Suprapubic skin (tissue), 4 donors: ENCODE measurements around the gene CYP26B1. TPM values are rescaled to one million over a fixed set of nuclear protein-coding genes. Genes with fewer than 3 reads are reported as not detected.

Experiments used
- DNase-seq, 2 donors: peaks; one replicate each; pipeline ENCODE4 v3.0.0-alpha.2; 2019; ENCODE audit warnings: low spot score in 2 of 2
- H3K27ac ChIP-seq: fragments of 200-600 bp; sonication (generic); one replicate; pipeline ENCODE4 v1.5.1; 2019
- H3K27me3 ChIP-seq: fragments of 200-600 bp; sonication (generic); one replicate; pipeline ENCODE4 v1.5.1; 2019
- H3K36me3 ChIP-seq: fragments of 200-600 bp; sonication (generic); one replicate; pipeline ENCODE4 v1.5.1; 2019
- H3K4me1 ChIP-seq: fragments of 200-600 bp; sonication (generic); one replicate; pipeline ENCODE4 v1.5.1; 2019
- H3K4me3 ChIP-seq: fragments of 200-600 bp; sonication (generic); one replicate; pipeline ENCODE4 v1.5.1; 2019; ENCODE audit warnings: mild to moderate bottlenecking
- H3K9me3 ChIP-seq: fragments of 200-600 bp; sonication (generic); one replicate; pipeline ENCODE4 v1.5.1; 2019
- EP300 ChIP-seq: sonication (generic); formaldehyde crosslinking; IDR thresholded peaks from one replicate; pipeline ENCODE4 v1.6.1; 2017; ENCODE audit warnings: antibody characterized with exemption
- POLR2A ChIP-seq, 2 donors: fragments of 450-650 bp; IDR thresholded peaks; one replicate each; pipeline ENCODE4 v1.6.1; 2017; ENCODE audit warnings: antibody characterized with exemption in 2 of 2, mild to moderate bottlenecking in 2 of 2, moderate library complexity in 2 of 2
- POLR2AphosphoS5 ChIP-seq, 3 donors: sonication (generic); formaldehyde crosslinking; IDR thresholded peaks; one replicate each; pipeline ENCODE4 v1.6.1; 2017; ENCODE audit warnings: antibody characterized with exemption in 3 of 3
- WGBS: methylation state at CpG from one replicate; pipeline ENCODE4 v1.1.5; 2018; 5-methylcytosine and 5-hydroxymethylcytosine counted together
- total RNA-seq, 4 donors: library from RNA; depleted of rRNA; stranded (reverse); fragments of >200 nt; gene quantifications; one replicate each; pipeline ENCODE4 v1.1.0, GENCODE V29; 2016
- TF ChIP-seq, protein P1 (sequence below), 2 donors: fragments of 200-600 bp in 1 of 2; fragments of 450-650 bp in 1 of 2; sonication (generic) in 1 of 2; IDR thresholded peaks; one replicate each; pipeline ENCODE4 v1.5.1; 2016 to 2019; ENCODE audit warnings: antibody characterized with exemption in 2 of 2, mild to moderate bottlenecking in 1 of 2, moderate library complexity in 1 of 2

CYP26B1 gene
- total RNA-seq, 4 donors from 2014 or later = 53.3 to 83.3 (median 67.7) TPM

DNA sequence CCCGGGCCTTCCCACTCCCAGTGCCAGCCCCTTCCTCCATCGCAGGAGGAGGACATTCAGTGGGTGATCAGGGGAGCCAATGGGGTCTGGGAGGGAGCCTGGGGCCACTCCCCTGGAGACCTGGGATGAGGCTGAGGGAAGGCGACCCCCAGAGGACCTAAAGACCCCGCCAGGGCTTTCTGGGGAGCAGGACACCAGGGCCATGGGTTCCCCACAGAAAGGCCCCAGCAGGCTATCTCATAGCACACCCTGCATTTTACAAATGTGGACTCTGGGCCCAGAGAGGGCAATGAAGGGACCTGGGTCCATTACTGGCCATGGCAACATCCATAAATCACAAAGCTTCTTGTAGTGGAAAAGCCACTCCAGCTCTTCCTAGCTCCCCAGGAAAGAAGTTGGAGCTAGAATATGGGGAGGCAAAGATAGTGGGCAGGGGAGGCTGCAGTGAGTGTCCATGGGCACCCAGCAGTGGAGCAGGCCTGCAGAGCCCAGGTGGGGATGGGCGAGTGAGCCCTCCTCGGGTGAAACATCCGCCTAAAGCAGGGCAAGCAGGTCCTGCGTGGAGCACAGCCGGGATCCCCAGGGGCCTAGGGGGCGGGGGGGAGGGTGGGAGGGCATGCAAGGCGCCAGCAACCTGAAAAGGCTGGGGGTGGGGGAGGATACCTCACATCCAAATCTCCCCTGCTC, 13.8 kb downstream of the CYP26B1 start:
- no peak overlapping the region for H3K27ac ChIP-seq
- peak; percentile 32 to 47 for DNase-seq
- no peak overlapping the region for H3K4me3 ChIP-seq
- no peaks in the 10 kb centered on the region for H3K9me3 ChIP-seq
- H3K4me1 ChIP-seq = peaks cover 20% of the 10 kb centered on the region
- H3K27me3 ChIP-seq = no peaks in the 10 kb centered on the region
- H3K36me3 ChIP-seq = peaks cover 24% of the 10 kb centered on the region
- no peak for TF ChIP-seq EP300
- TF ChIP-seq, protein P1, sequence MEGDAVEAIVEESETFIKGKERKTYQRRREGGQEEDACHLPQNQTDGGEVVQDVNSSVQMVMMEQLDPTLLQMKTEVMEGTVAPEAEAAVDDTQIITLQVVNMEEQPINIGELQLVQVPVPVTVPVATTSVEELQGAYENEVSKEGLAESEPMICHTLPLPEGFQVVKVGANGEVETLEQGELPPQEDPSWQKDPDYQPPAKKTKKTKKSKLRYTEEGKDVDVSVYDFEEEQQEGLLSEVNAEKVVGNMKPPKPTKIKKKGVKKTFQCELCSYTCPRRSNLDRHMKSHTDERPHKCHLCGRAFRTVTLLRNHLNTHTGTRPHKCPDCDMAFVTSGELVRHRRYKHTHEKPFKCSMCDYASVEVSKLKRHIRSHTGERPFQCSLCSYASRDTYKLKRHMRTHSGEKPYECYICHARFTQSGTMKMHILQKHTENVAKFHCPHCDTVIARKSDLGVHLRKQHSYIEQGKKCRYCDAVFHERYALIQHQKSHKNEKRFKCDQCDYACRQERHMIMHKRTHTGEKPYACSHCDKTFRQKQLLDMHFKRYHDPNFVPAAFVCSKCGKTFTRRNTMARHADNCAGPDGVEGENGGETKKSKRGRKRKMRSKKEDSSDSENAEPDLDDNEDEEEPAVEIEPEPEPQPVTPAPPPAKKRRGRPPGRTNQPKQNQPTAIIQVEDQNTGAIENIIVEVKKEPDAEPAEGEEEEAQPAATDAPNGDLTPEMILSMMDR (IDR thresholded peaks at IDR 0.05) = no peak
- no peak for TF ChIP-seq POLR2AphosphoS5 (IDR thresholded peaks at IDR 0.05)
- no peak for TF ChIP-seq POLR2A (IDR thresholded peaks at IDR 0.05)
- WGBS = 81% methylated on average over 8 of the region's 11 CpGs

DNA sequence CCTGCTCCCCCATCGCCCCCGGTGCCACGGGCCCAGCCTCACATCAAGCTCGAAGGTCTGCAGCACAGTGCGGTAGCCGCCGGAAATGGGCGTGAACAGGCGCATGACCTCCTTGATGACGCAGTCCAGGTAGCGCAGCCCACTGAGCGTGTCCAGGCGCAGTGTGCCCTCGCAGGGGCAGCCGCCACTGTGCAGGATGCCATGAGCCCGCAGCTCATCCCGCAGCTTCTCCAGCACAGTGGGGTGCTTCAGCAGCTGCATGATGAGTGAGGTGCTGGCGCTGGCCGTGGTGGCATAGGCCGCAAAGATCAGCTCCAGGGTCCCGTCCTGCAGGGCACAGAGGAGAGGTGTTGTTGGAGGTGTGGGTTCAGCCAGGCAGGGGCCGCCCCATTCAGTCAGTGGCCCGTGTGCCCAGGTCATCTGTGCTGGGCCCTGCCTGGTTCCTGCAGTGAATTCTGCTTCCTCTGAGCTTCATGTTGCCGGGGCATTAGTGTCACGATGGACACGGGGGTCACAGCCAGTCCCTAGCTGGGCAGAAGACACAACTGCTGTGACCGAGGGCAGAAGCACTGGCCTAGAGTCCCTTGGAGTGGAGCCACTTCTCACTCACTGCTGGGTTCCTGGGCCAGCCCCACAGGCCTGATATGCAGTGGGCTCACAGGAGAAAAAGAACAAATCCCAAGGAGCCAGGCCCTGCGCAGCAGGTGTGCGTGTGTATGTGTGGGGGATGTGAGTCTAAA, 14.5 kb downstream of the CYP26B1 start:
- WGBS = 97% methylated on average over 13 of the region's 29 CpGs
- H3K4me1 ChIP-seq = peaks cover 16% of the 10 kb centered on the region
- no peak for TF ChIP-seq POLR2A (IDR thresholded peaks at IDR 0.05)
- no peak for TF ChIP-seq POLR2AphosphoS5 (IDR thresholded peaks at IDR 0.05)
- TF ChIP-seq, protein P1 (IDR thresholded peaks at IDR 0.05) = no peak
- TF ChIP-seq EP300 = no peak
- peaks cover 24% of the 10 kb centered on the region for H3K36me3 ChIP-seq
- no peak overlapping the region for H3K4me3 ChIP-seq
- no peaks in the 10 kb centered on the region for H3K27me3 ChIP-seq
- no peak overlapping the region for H3K27ac ChIP-seq
- peak; percentile 45 to 47 for DNase-seq
- H3K9me3 ChIP-seq = no peaks in the 10 kb centered on the region

DNA sequence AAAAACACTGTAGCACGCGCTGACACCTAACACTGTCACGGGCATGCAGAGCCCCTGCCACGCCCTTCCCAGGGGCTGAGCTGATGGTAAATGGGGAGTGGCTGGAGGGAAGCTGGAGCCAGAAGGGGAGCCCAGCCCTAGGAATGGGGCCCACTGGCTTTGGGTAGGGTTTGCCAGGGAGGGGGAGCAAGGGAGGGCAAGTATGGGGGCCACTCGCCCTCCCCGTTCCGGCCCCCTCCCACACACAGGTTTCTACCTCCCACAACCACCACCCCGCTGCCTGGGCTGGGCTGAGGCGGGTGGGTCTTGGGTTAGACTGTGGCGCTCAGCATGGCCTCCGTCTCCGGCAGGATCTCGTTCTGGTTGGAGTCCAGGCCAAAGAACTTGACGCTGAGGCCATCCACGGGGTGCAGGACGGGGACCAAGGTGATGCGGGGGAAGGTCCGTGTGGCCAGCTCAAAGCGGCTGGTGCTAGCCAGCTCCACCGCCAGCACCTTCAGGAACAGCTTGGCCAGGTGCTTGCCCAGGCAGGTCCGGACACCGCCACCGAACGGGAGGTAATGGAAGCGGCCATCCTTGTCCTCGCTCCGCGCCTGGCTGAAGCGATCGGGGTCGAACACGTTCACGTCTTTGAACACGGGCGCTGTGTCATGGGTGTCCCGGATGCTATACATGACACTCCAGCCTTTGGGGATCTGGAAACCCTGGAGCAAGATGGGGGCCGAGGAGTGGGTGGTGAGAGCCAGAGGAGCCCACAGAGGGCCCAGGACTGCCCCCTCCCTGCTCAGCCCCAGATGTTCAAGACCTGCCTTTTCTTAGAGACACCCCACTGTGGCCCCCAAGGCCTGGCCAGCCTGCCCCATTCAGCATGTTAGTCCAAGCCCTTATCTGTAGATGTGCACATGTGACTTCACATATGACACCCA, 15.5 kb downstream of the CYP26B1 start:
- Histone ChIP-seq H3K4me1 (peaks cover 9% of the 10 kb centered on the region), H3K27me3 (no peaks in the 10 kb centered on the region), H3K27ac (no peak overlapping the region), H3K4me3 (no peak overlapping the region), H3K9me3 (no peaks in the 10 kb centered on the region), H3K36me3 (peaks cover 24% of the 10 kb centered on the region)
- DNase-seq = peak; percentile 53 to 72
- WGBS = 81% methylated on average over 37 of the region's 37 CpGs
- TF ChIP-seq POLR2A (IDR thresholded peaks at IDR 0.05) = no peak
- TF ChIP-seq, protein P1 (IDR thresholded peaks at IDR 0.05) = no peak
- no peak for TF ChIP-seq POLR2AphosphoS5 (IDR thresholded peaks at IDR 0.05)
- TF ChIP-seq EP300 = no peak

DNA sequence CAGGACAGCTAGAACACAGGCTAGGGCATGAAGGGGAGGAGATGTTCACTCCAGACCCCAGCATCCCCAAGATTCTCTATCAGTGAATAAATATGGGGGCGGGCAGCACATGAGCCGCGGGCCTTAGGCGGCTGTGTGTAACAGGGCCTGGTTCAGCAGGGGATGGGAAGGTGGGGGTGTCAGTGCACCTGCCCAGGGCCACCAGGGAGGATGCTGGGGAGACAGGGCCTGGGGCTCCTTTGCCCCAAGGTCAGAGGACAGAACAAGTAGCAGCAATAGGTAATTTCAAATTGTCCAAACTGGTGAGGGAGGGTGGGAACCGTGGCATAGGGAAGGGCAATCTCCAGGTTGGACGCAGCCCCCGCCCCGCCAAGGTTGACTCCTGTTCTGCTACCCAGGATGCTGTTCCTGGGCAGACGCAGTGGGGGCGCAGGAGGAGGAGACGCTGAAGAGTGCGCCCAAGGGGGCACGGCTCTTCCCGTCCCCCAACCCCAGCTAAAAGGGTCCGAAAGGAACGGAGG, 16.2 kb downstream of the CYP26B1 start:
- H3K4me1 ChIP-seq = peaks cover 9% of the 10 kb centered on the region
- no peaks in the 10 kb centered on the region for H3K9me3 ChIP-seq
- TF ChIP-seq POLR2AphosphoS5 (IDR thresholded peaks at IDR 0.05) (no peak), POLR2A (IDR thresholded peaks at IDR 0.05) (no peak), EP300 (no peak)
- TF ChIP-seq, protein P1 (IDR thresholded peaks at IDR 0.05) = no peak
- no peak overlapping the region for H3K27ac ChIP-seq
- H3K27me3 ChIP-seq = no peaks in the 10 kb centered on the region
- H3K36me3 ChIP-seq = peaks cover 24% of the 10 kb centered on the region
- H3K4me3 ChIP-seq = no peak overlapping the region
- WGBS = 85% methylated on average over 16 of the region's 16 CpGs
- DNase-seq = peak; percentile 63 to 68
